Lung (tissue), 12 donors: ENCODE data around the gene AQP12A. TPM values are rescaled to one million over a fixed set of nuclear protein-coding genes. Genes with fewer than 3 reads are reported as not detected.

Experiments used
- ATAC-seq: fragments of 200-7000 bp; cut with Tn5 transposase; one replicate; pipeline ENCODE4 v1.9.1; 2020; ENCODE audit warnings: moderate number of reproducible peaks; ENCODE audit not compliant: insufficient read depth, low FRiP score
- DNase-seq, 3 donors: peaks; one replicate each; pipeline ENCODE4 v3.0.0-alpha.2; 2013 to 2017
- H3K27ac ChIP-seq, 2 donors: one replicate each; pipeline ENCODE4 v1.5.1; 2013; ENCODE audit warnings: mild to moderate bottlenecking in 2 of 2, moderate library complexity in 2 of 2, control low read depth in 1 of 2, inconsistent platforms in 1 of 2, low read depth in 1 of 2, low read length in 1 of 2
- H3K27me3 ChIP-seq, 3 donors: one replicate each; pipeline ENCODE4 v1.5.1; 2013; ENCODE audit warnings: low read length in 2 of 3; ENCODE audit not compliant: control insufficient read depth in 3 of 3, insufficient read depth in 3 of 3
- H3K36me3 ChIP-seq, 4 donors: one replicate each; pipeline ENCODE4 v1.5.1; 2013; ENCODE audit warnings: low read length in 4 of 4, mild to moderate bottlenecking in 1 of 4, moderate library complexity in 1 of 4; ENCODE audit not compliant: control insufficient read depth in 4 of 4, insufficient read depth in 4 of 4
- H3K4me1 ChIP-seq, 5 donors: one replicate each; pipeline ENCODE4 v1.5.1; 2013; ENCODE audit warnings: low read length in 5 of 5, mild to moderate bottlenecking in 2 of 5, moderate library complexity in 1 of 5; ENCODE audit not compliant: control insufficient read depth in 5 of 5, insufficient read depth in 5 of 5
- H3K4me3 ChIP-seq: one replicate; pipeline ENCODE4 v1.5.1; 2013; ENCODE audit warnings: mild to moderate bottlenecking, control low read depth, moderate library complexity
- H3K9ac ChIP-seq, 2 donors: one replicate each; pipeline ENCODE4 v1.5.1; 2013; ENCODE audit warnings: low read length in 2 of 2, control low read depth in 1 of 2; ENCODE audit not compliant: insufficient read depth in 1 of 2
- H3K9me3 ChIP-seq, 4 donors: one replicate each; pipeline ENCODE4 v1.5.1; 2013; ENCODE audit warnings: low read length in 3 of 4, mild to moderate bottlenecking in 1 of 4, moderate library complexity in 1 of 4; ENCODE audit not compliant: control insufficient read depth in 4 of 4, insufficient read depth in 3 of 4
- WGBS, 2 donors: extraction: QIAGEN DNeasy Blood & Tissue Kit; methylation state at CpG; one replicate each; pipeline ENCODE4 v1.1.7; 2013; 5-methylcytosine and 5-hydroxymethylcytosine counted together
- polyA plus RNA-seq, 2 donors: library from polyadenylated mRNA; stranded (reverse); fragments of 200-250 nt; gene quantifications; one replicate each; pipeline ENCODE4 v1.2.1, GENCODE V29; 2013
- total RNA-seq, 2 donors: library from RNA; depleted of rRNA in 1 of 2; stranded (reverse); fragments of >200 nt in 1 of 2; gene quantifications; one replicate each; pipeline ENCODE4 v1.2.1, GENCODE V29; 2014 to 2021
- TF ChIP-seq, protein P1 (sequence below): IDR thresholded peaks from 2 replicates; pipeline ENCODE4 v1.5.1; 2012; ENCODE audit warnings: mild to moderate bottlenecking; ENCODE audit errors: control extremely low read depth, extremely low read depth
- donor health status: control.
- donor health status: control.
- donor health status: Bipolar disorder and iron deficiency.
- donor health status: healthy.
- donor health status: DM: yes; HTN: yes; CAD: no.

AQP12A gene
- total and polyA plus RNA-seq, 4 donors = not detected

DNA sequence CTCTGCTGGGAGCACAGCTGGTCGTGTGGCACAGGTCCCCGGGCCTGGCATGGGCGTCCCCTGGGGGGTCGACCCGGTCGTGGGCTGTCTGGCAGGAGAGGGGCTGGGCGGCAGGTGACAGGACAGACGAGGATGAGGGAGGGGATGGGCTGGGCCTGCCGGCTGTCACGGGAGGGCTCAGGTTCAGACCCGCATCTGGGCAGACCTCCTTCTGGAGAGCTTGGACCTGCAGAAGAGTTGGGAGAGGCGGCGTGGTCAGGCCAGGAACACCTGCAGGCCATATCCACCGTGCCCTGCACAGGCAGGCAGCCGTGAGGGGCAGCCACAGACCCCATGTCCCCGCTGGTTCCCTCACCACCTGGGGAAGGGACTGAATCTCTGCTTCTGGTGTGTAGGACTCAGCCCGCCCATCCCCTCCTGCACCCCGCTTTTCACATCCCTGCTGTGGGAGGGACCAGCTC lies 25.5 kb downstream of the AQP12A start:
- Histone ChIP-seq H3K9ac (no peak overlapping the region), H3K4me3 (no peak overlapping the region), H3K4me1 (no peaks in the 10 kb centered on the region), H3K9me3 (no peaks in the 10 kb centered on the region), H3K27me3 (no peaks in the 10 kb centered on the region), H3K27ac (no peak overlapping the region), H3K36me3 (no peaks in the 10 kb centered on the region)
- no peak for ATAC-seq
- TF ChIP-seq, protein P1, sequence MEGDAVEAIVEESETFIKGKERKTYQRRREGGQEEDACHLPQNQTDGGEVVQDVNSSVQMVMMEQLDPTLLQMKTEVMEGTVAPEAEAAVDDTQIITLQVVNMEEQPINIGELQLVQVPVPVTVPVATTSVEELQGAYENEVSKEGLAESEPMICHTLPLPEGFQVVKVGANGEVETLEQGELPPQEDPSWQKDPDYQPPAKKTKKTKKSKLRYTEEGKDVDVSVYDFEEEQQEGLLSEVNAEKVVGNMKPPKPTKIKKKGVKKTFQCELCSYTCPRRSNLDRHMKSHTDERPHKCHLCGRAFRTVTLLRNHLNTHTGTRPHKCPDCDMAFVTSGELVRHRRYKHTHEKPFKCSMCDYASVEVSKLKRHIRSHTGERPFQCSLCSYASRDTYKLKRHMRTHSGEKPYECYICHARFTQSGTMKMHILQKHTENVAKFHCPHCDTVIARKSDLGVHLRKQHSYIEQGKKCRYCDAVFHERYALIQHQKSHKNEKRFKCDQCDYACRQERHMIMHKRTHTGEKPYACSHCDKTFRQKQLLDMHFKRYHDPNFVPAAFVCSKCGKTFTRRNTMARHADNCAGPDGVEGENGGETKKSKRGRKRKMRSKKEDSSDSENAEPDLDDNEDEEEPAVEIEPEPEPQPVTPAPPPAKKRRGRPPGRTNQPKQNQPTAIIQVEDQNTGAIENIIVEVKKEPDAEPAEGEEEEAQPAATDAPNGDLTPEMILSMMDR = no peak
- 82 to 93% methylated on average over 16 to 18 of the region's 18 CpGs for WGBS, 2 donors
- DNase-seq = no peak

DNA sequence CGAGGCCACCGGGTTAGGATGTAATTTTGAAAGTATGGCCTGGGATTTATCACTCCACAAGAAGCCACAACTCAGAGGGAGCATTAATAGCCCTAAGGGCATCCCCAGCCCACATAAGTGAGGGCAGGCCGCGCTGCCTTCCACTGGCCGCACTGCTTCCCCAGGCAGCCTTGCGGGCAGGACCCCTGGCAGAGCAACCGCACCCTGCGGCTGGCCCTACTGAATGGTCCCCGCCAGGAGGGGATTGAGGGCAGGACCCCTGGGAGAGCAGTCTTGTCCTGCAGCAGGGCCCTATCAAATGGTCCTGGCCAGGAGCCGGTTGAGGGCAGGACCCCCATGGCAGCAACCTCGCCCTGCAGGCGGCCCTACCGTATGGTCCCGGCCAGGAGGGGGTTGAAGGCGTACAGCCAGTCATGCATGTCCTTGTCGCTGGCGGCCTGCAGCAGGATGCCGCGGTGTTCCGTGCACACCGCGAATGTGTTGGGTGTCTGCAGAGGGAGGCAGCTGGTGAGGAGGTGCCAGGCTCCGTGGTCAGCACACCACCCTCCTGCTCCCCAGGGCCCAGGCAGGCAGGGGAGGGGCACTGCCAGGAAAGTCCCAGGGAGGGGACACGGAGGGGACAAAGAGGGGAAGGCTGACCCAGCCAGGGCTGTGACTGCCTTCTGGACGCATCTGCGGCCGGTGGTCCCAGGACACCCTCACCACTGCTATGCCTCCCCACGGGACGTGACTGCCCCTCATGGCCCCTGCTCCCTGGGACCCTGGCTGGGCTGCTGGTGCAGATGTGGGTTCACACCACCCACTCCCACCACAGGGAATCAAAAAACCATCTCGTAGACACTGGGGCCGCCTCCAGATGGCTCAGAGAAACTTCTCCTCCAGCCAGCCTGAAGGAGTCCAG lies 26.3 kb downstream of the AQP12A start:
- Histone ChIP-seq H3K9me3 (no peaks in the 10 kb centered on the region), H3K9ac (no peak overlapping the region), H3K27ac (no peak overlapping the region), H3K36me3 (no peaks in the 10 kb centered on the region), H3K4me1 (no peaks in the 10 kb centered on the region), H3K27me3 (no peaks in the 10 kb centered on the region), H3K4me3 (no peak overlapping the region)
- no peak for ATAC-seq
- no peak for DNase-seq
- TF ChIP-seq, protein P1 = no peak
- 89 to 93% methylated on average over 30 to 31 of the region's 31 CpGs for WGBS, 2 donors

DNA sequence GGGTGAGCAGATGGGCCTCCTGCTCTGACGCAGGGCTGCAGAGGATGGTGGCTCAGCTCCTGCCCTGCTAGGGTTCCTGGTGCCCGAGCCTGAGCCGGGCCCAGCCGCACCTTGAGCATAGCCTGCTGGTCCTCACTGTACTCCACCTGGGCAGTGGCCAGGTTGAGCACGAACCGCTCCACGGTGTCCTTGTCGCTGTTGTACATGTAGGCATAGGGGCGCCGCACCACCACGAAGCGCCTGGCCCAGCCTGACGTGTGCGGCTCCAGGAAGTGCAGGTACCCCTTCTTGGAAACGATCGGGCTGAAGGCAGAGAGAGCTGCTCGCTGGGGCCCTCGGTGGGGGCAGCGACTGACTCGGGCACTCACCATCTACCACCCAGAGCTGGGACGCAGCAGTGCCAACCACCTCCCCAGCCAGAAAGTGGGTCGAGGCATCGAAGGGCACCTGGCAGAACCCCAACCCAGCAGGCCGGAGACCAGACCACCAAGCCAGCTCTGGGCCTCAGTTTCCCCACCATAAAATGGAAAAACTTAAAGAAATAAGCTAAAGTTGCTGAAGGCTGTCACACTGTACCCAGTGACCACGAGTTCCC lies 27.3 kb downstream of the AQP12A start:
- Histone ChIP-seq H3K36me3 (no peaks in the 10 kb centered on the region), H3K27ac (no peak overlapping the region), H3K9me3 (no peaks in the 10 kb centered on the region), H3K9ac (no peak overlapping the region), H3K4me1 (no peaks in the 10 kb centered on the region), H3K4me3 (no peak overlapping the region), H3K27me3 (no peaks in the 10 kb centered on the region)
- DNase-seq (no peak), ATAC-seq (no peak)
- 87 to 89% methylated on average over 25 of the region's 25 CpGs for WGBS, 2 donors
- TF ChIP-seq, protein P1 = no peak
